Activated CD8-positive, alpha-beta memory T cell treated with anti-CD3 and anti-CD28 coated beads for 1 hour (primary cell): Measurements from ENCODE around the gene VWA2.

Source experiments
- DNase-seq, 2 donors: peaks; one replicate each; pipeline ENCODE4 v3.0.0-alpha.2; 2020; ENCODE audit warnings: low read depth in 1 of 2; ENCODE audit errors: extremely low read depth in 1 of 2

VWA2 gene

DNA sequence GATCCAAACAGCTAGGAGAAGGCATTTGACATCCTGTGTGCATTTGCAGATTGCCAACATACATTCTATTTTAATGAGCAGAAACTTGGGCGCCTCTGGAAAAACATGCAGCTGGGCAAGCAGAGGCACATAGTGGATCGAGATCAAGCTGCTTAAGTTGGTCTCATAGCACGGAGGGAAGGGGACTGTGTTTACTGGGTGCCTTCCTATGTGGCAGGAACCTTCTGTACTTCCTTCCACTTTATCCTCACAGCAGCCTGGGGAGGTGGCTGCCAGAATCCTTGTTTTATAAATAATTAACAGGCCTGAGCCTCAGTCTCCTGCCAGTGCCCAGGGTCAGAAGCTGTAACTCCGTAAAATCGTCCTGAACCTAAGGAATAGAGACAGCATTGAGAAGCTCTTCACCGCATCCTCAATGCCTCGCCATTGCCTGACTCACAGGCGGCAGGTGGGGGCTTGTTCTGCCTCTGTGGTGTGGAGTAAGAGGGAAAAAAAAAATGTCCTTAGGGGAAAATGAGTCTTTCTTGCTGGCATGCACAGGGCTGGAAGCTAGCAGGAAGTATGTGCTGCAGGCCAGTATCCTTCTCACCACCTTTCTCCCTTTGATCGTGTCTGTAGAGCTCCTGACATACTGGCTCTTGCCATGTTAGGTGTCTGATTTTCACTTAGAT lies 6.2 kb downstream of the VWA2 start:
- DNase-seq: no peak

DNA sequence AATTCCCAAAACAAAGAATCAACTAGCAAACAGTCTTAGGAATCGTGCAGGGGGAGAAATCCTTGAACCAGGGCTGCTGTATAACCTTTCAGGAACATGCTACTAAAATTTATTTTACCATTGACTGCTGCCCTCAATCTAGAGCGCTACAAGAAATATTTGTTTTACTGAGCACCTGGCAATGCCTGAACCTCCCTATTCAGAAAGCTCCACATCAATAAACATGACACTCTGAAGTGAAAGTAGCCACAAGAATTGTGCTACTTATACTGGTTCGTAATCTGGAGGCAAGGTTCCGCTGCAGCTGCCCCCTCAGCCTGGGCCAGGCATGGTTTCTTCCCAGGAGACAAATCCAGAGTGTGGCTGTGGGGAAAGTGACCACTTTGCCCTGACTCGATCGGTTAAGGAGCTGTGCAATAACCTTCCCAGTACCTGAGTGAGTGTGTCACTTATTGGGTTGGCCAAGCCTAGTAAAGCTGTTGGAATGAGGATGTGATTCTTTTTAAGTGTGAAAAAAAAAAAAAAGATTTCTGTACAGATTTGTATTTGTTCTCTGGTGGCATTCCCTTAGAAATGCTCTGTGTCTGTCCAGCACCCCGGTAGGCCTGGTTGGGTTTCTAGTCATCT lies 7.7 kb downstream of the VWA2 start:
- no peak for DNase-seq

DNA sequence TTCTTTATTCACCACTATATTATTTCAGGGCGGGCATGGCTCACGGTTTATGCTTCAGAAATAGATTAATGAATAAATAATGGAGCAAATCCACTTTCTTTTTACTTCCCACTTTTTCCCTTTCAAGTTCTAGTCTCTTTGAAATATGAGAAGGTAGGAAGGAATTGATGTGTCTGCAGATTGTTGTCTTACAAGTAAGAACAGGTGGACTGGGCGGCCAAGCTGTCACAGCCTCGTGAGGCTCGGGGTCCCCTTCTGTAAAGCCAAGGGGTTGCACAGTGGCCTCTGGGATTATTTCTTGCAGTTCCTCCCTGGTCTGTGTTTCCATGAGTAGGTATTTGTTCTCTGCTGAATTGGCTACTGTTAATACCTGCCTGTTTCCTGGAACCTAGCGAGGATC lies 11.2 kb downstream of the VWA2 start:
- no peak for DNase-seq

DNA sequence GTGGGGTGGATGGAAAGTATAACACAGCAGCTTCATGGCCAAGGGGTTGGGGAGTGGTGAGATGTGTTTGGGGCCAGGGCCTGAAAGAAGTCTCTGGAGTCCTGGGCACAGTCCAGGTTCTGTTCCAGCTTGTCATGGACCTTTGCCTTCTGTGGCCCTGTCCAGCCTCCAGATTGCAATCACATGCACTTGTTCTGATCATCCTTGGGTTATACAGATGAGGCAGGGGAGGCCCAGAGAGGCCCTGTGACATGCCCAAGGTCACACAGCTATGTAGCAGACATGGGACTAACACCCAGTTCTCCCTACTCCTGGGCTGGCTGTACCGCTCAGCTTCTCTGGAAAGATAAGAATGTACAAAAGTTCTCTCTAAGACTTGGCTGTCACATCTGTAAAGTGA lies 11.7 kb downstream of the VWA2 start:
- no peak for DNase-seq

DNA sequence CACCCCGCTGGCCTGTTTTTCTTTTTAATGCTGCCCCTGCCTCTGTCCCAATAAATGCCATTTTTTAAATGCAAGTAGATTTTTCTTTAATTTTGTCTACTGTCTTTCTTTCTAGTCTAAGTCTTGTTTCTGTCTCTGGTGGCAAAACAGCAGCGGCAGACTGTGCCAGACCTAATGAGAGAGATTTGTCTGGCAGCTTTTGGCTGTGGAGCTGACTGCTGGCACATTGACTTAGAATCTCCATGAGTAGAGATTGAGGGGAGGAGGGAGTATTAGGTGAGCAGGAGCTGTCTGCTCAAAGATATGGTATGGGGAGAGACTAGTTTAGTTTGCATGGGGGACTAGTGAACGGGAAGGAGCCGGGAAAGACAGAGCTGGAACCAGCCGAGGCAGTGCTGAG lies 13.0 kb downstream of the VWA2 start:
- DNase-seq: no peak

DNA sequence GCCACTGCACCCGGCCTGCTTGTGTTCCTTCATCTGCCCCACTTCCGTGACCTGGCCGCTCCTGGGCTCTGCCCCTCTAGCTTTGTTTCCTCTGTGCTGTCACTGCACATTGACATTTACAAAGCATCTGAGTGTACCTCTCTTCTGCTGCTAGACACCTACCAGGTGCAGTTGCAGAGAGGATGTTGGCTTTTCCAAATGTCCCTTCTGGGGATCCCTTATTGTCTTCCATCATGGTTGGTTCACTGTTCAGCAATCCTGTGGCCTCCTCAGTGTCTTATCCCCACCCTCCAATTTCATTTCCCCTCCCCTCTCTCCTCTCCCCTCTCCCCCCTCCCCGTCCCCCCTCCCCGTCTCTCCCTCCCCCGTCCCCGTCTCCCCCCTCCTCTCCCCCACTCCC lies 13.8 kb downstream of the VWA2 start:
- DNase-seq: no peak

DNA sequence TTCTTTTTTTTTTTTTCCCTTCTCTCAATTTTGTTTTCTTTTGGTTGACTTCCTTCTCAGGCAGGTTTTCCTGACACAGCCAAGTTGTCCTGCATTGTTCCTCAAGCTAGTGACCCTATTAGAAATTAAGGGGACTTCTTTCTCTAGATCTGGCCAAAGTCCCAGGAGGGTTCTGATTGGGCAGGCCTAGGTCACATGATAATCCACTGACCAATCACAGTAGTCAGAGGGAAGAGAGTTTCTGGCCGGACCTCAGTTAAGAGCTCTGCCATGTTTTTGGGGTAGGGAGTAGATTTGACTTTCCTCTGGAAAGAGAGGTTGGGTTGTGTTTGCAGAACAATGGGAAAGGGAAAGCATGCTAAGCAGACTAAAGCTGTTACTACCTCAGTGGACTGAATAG lies 16.2 kb downstream of the VWA2 start:
- no peak for DNase-seq

DNA sequence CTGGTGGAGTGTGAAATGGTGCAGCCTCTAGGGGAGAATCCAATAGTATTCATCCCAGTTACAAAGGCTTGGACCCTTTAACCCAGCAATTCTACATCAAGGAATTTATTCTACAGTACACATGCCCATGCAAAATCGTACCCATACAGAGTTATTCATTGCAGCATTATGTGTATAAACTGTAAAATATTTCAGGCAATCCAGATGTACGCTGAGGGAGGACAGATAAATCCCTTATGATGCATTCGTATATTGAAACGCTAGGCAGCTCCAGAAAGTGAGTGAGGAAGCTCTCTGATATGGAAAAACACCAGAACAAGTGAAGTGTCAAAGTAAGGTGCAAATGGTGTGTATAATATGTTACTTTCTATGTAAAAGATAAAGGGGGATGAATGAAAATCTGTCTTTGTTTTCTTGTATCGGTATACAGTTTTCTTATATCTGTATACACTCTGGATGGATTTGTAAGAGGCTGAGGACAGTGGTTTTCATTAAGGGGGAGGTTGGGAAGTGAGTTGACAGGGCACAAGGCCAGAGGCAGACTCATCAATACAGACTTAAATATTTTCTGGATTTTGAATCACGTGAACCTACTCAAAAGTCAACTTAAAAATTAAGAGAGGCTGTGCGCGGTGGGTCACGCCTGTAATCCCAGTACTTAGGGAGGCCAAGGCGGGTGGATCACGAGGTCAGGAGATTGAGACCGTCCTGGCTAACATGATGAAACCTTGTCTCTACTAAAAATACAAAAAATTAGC lies 17.1 kb downstream of the VWA2 start:
- DNase-seq: no peak

DNA sequence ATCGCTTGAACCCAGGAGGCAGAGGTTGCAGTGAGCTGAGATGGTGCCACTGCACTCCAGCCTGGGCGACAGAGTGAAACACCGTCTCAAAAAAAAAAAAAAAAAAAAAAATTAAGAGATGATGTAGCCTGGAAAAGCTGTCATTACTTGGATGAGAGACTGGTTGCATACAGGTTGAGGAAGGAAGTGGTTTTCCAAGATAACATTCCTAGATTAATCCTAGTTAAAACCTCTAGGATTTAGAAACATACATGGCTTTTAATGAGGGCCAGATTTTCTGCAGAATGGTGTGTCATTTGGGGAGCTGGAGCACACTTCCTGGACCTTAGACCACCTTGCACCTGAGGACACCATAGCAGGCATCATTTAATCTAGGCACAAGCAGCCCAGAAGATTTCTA lies 17.8 kb downstream of the VWA2 start:
- DNase-seq: no peak

DNA sequence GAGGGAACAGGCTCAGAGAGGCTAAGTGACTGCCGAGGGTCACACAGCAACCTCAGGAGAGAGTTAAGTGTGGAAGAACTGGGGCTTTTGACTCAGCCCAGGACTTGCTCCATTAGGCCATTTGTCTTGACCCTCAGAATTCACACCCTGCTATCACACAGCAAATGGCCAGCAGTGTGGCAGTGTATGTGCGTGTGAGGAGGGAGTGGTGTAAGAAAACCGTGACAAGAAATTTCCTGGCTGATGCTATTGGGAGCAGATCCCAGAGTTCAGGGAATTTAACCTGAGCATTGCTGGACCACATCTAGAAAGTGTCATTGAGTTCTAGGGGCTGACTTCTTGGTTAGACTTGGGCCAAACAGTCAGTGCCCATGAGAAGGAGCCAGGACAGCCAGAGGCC lies 18.4 kb downstream of the VWA2 start:
- no peak for DNase-seq

DNA sequence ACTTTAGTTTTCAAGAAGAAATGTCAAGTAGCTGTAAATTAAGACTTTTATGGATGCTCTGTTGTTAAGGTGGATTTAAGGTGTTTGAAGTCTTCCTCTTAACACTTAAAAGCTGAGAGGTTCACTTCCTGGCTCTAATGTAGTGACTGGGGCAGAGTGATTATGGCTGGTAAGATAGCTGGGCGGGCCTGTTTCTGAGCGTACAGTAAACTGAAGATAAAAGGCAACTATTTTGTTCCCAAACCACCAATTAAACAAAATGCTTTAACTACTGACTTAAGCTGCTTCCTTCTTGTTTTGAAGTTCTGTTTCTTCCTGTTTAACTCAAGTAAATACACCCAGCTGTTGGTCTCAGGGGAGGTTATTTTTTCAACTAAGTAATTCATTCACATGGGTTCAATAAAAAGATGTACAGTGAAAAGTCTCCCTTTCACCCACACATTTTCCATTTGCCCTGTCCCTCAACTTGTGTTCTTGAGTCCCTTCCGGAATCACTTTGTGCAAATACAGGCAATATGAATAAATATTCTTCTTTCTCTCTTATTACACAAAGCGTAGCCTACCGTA lies 19.3 kb downstream of the VWA2 start:
- no peak for DNase-seq

DNA sequence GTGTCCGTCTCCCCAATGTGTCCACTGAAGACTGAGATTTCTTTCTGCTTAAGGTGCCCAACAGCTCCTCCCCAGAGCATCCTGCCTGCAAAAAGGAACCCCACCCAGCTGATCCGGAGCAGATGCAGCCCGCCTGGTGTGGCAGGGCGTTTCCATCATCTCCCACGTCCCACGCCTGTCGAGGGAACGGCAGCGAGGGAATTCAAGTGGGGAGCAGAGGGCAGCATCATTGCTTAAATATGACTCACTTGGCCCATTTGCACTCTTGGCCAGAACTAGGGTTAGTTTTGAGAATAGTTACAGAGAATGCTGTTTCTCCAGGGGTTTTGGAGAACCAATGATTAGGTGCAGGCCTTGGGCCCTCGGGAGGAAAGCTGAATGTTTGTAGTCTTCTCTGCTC lies 20.8 kb downstream of the VWA2 start:
- no peak for DNase-seq

DNA sequence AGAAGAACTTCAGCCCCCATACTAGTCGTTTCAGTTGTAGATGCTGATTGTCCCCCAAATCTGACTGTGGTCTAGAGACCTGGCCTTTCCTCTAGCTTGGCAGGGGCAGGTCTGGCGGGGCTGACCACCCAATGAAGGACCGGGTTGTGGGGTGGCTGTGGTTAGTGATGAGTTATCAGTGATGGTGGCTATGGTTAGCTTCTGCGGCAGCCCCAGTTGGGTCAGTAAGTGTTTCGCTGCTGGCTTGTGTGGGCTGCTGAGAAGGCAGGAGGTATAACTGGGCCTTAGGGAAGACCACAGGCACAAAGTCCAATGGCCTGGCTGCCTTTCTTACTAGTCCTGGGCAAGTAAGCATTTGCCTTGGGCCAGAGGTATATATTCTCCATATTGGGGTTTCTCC lies 21.3 kb downstream of the VWA2 start:
- no peak for DNase-seq

DNA sequence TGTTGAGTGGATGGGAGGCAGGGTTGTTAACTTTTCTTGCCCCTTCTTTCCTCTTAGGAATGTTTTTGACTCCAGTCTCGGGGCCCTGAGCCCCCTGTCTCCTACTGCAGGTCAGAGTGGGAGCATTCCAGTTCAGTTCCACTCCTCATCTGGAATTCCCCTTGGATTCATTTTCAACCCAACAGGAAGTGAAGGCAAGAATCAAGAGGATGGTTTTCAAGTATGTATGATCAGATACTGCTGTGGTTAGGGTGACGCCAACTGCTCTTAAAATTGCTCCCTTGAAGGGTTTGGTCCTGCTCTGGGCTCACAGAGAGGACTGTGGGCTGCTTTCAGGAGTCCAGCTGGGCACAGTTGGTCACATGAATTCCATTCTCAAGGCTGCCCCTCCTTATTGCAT lies 22.0 kb downstream of the VWA2 start:
- no peak for DNase-seq

DNA sequence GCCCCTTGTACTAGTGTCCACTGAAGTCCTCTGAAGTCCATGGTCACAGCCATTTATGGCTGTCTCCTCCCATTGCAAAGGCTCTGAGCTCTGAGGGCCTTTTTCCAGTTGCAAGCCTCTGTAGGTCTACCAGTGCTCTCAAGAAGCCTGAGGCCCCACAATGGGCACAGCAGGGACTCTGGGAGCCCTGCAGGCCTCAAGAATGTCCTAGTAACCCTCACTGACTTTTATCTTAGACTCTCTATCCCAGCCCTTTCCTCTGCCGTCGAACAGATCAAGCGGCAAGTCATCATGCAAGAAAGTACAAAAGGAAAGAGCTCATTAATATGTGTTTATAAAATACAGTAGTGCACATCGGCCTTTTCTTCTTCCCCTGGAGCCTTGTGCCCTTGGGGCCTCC lies 23.4 kb downstream of the VWA2 start:
- no peak for DNase-seq

DNA sequence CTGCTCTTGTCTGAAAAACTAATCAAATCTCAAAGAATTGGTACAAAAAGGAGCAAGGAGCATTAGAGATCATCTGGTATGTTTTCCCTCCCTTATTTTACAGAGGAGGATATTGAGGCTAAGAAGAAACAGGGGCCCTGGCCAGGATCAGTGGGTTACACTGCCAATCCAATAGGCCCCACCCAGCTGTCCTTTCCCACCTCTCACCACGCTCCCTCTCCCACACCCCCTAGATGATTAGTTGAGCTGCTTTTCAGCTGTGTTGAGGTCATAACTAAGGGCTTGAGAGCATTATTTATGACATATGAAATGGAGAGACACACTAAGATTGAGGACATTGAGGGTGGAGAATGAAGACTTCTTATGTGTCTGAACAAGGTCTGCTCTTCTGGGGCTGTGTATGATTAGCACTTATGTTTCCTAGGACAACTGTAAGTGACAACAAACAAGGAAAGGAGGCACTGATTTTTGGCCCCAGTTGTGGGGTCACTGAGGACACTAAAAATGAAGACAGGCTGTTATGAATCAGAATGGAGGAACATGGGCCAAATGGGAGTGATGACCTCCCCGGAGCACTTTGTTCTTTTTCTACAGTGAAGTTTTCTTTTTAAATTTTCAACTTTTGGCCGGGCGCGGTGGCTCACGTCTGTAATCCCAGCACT lies 26.5 kb downstream of the VWA2 start:
- DNase-seq: no peak

DNA sequence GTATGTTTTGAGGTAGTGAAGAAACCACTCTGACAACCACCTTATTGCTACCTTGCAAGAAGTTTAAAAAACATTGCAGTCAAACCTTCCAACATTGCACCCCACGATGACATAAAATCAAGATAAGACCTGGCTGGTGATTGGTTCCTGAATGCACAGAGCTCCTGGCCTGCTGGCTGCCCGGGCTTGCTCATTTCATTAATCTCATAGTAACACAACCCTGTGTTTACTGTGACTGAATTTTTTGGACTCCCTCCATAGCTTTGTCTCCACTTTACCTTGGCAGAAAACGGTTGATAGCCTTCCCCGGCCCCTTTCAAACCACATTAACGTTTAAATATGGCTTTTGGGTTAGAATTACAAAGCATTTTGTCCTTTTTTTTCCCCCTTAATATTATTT lies 27.5 kb downstream of the VWA2 start:
- no peak for DNase-seq

DNA sequence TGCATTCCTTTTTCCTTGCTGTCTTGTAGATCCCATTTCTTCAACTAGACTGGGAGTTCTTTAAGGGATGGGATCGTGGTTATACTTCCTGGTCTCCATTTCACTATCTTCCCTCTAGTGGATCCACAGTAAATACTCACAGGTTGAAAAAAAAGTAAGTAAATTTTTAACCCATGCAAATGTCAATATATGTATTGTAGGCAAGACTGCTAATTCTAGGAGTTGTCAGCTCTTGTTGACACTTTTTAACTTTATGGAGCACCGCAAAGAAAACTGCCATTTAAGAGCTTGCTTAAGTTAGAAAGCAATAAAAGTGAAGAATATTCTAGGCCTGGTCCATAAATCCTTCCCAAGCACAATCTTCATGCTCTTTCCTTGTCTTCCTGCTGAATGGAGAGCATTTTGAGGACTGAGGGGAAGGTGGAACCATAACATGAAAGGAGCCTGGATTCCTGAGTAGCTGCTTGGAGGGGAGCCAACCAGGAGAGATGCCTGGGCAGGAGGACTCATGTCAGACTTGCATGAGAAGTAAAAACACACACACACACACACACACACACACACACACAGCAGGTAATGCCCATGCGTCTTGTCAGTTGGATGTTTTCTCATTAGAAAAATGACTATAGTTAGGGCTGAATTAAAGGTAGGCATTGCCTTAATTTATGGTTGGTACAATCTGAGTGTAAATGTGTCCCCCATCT lies 32.2 kb downstream of the VWA2 start:
- DNase-seq: no peak

DNA sequence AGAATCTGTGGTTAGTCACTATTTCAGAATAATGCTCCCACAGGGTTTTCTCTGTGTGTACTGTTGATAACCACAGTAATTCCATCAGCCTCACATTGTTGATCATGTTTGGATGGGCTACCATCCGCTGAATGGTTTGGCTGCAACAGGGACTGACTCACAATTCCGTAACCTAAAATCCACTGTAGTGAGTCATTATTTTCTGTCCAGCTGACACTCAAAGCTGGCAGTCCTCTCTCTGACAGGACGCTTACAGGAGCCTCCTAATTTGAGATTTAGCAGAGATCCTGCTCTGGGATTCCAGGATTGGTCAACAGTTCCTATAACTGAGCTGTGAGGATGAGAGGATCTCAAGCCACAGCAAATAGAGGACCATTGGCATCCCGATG lies 32.7 kb downstream of the VWA2 start:
- no peak for DNase-seq

DNA sequence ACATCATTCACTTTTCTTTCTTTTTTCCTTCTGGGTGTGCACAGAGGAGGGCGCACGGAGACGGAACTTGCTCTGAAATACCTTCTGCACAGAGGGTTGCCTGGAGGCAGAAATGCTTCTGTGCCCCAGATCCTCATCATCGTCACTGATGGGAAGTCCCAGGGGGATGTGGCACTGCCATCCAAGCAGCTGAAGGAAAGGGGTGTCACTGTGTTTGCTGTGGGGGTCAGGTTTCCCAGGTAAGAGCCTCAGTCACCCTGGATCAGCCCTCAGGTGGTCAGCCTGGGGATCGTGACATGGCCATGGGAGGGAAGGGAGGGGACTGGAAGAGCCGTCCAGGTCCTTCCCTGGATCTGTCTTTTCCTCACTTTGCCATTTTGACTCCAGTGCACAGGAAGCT lies 33.6 kb downstream of the VWA2 start:
- DNase-seq: no peak

DNA sequence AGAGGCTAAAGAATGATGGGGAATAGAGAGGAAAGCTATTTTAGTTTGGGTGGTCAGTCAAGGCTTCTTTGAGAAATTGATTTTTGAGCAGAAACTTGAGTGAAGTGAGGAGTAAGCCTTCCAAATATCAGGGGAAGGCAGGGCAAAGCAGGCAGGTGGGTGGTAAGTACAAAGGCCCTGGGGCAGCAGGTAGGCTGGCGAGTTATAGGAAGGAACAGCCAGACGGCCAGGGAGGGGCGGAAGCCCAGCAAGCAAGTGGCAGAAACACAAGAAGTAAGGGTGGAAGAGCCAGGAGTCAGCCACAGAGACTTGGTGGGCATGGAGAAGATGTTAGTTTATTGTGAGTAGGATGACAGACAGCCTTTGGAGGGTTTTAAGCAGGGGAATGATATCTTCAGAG lies 34.9 kb downstream of the VWA2 start:
- DNase-seq: no peak
